ENCODE measurements around the gene PLCD3. TPM values are rescaled to one million over a fixed set of nuclear protein-coding genes. Genes with fewer than 3 reads are reported as not detected.

PLCD3 gene
- total RNA-seq, 5 donors from 2014 or later (not counting 1 experiment from before 2014, with no cell fraction given), result 3.1 to 9.9 (median 4.8) TPM

GRCh38 chr17:45090711-45091110, 41.6 kb downstream of the PLCD3 start:
- 95% methylated on average over 3 of the region's 3 CpGs for WGBS (ENCODE audit: insufficient coverage)
- Mint-ChIP-seq H3K27me3 (no peaks in the 10 kb centered on the region), H3K27ac (no peak overlapping the region), H3K36me3 (peaks cover 55% of the 10 kb centered on the region), H3K4me3 (no peak overlapping the region), H3K4me1 (no peaks in the 10 kb centered on the region), H3K9me3 (no peaks in the 10 kb centered on the region)
- Histone ChIP-seq H3K27me3 (replicated peaks in 1 of 2; ENCODE audit: control insufficient read depth in 2 of 2, extremely low read depth in 1 of 2, insufficient read depth in 2 of 2, low read length in 1 of 2) (no peaks in the 10 kb centered on the region), H3K4me1 (ENCODE audit: control insufficient read depth in 1 of 2, extremely low read depth in 1 of 2, insufficient read depth in 2 of 2, low read length in 2 of 2) (no peaks in the 10 kb centered on the region), H3K27ac (ENCODE audit: low read length) (no peak overlapping the region), H3K9me3 (no peaks in the 10 kb centered on the region), H3K4me3 (ENCODE audit: control insufficient read depth in 1 of 2, extremely low read depth in 1 of 2, low read length in 1 of 2) (no peak overlapping the region), H3K36me3 (ENCODE audit: control insufficient read depth in 2 of 2, extremely low read depth in 1 of 2, insufficient read depth in 1 of 2, low read length in 1 of 2) (peaks cover 27 to 81% of the 10 kb centered on the region in 2 donors)
- ATAC-seq (replicated peaks in 1 of 4) (no peak), DNase-seq (no peak)
- ChIA-PET CTCF (interaction anchor here in 1 of 2 donors (1.3 kb wide), 1 partner anchor 9 kb away, joined by 3 read pairs; no protein-coding TSS in a partner anchor), POLR2A (interaction anchor here in 1 of 2 donors (0.5 kb wide), 1 partner anchor 15 kb away, joined by 3 read pairs; no protein-coding TSS in a partner anchor)

- Histone ChIP-seq H3K9me3 (no peaks in the 10 kb centered on the region), H3K27ac (ENCODE audit: low read length) (no peak overlapping the region), H3K4me1 (ENCODE audit: control insufficient read depth in 1 of 2, extremely low read depth in 1 of 2, insufficient read depth in 2 of 2, low read length in 2 of 2) (no peaks in the 10 kb centered on the region), H3K36me3 (ENCODE audit: control insufficient read depth in 2 of 2, extremely low read depth in 1 of 2, insufficient read depth in 1 of 2, low read length in 1 of 2) (peaks cover 24 to 77% of the 10 kb centered on the region in 2 donors), H3K4me3 (ENCODE audit: control insufficient read depth in 1 of 2, extremely low read depth in 1 of 2, low read length in 1 of 2) (no peak overlapping the region), H3K27me3 (replicated peaks in 1 of 2; ENCODE audit: control insufficient read depth in 2 of 2, extremely low read depth in 1 of 2, insufficient read depth in 2 of 2, low read length in 1 of 2) (no peaks in the 10 kb centered on the region)
- CTCF ChIA-PET, result no interaction called here
- Mint-ChIP-seq H3K9me3 (no peaks in the 10 kb centered on the region), H3K27ac (no peak overlapping the region), H3K27me3 (no peaks in the 10 kb centered on the region), H3K36me3 (peaks cover 51% of the 10 kb centered on the region), H3K4me1 (no peaks in the 10 kb centered on the region), H3K4me3 (no peak overlapping the region)
- POLR2A ChIA-PET, result no interaction called here
- ATAC-seq (replicated peaks in 1 of 4) (no peak), DNase-seq (no peak)
- 100% methylated on average over 1 of the region's 3 CpGs for WGBS (ENCODE audit: insufficient coverage)
Measured at GRCh38 chr17:45088741-45089140, 43.6 kb downstream of the PLCD3 start.

- Mint-ChIP-seq H3K27ac (no peak overlapping the region), H3K4me3 (no peak overlapping the region), H3K36me3 (peaks cover 47% of the 10 kb centered on the region), H3K27me3 (no peaks in the 10 kb centered on the region), H3K4me1 (no peaks in the 10 kb centered on the region), H3K9me3 (no peaks in the 10 kb centered on the region)
- Histone ChIP-seq H3K27me3 (replicated peaks in 1 of 2; ENCODE audit: control insufficient read depth in 2 of 2, extremely low read depth in 1 of 2, insufficient read depth in 2 of 2, low read length in 1 of 2) (no peaks in the 10 kb centered on the region), H3K4me3 (ENCODE audit: control insufficient read depth in 1 of 2, extremely low read depth in 1 of 2, low read length in 1 of 2) (no peak overlapping the region), H3K27ac (ENCODE audit: low read length) (no peak overlapping the region), H3K4me1 (ENCODE audit: control insufficient read depth in 1 of 2, extremely low read depth in 1 of 2, insufficient read depth in 2 of 2, low read length in 2 of 2) (no peaks in the 10 kb centered on the region), H3K36me3 (ENCODE audit: control insufficient read depth in 2 of 2, extremely low read depth in 1 of 2, insufficient read depth in 1 of 2, low read length in 1 of 2) (peaks cover 16 to 74% of the 10 kb centered on the region in 2 donors), H3K9me3 (no peaks in the 10 kb centered on the region)
- DNase-seq, result no peak
- CTCF ChIA-PET, result no interaction called here
- WGBS (ENCODE audit: insufficient coverage), result 100% methylated on average over 3 of the region's 5 CpGs
- POLR2A ChIA-PET, result no interaction called here
- ATAC-seq (replicated peaks in 1 of 4), result no peak
Measured at GRCh38 chr17:45087978-45088377, 44.3 kb downstream of the PLCD3 start.

- no peaks in the 10 kb centered on the region for H3K4me1 ChIP-seq (ENCODE audit: control insufficient read depth in 1 of 2, extremely low read depth in 1 of 2, insufficient read depth in 2 of 2, low read length in 2 of 2)
- Mint-ChIP-seq H3K4me1 (no peaks in the 10 kb centered on the region), H3K27ac (peak overlapping the region in 1 of 2 donors; percentile 23), H3K9me3 (no peaks in the 10 kb centered on the region), H3K27me3 (no peaks in the 10 kb centered on the region), H3K4me3 (no peak overlapping the region), H3K36me3 (peaks cover 44% of the 10 kb centered on the region)
- no peak for ATAC-seq (replicated peaks in 1 of 4)
- CTCF ChIA-PET, result interaction anchor here in 1 of 2 donors (0.6 kb wide), 1 partner anchor 244 kb away, joined by 4 read pairs; no protein-coding TSS in a partner anchor
- WGBS (ENCODE audit: insufficient coverage), result 100% methylated on average over 2 of the region's 3 CpGs
- no peak overlapping the region for H3K4me3 ChIP-seq (ENCODE audit: control insufficient read depth in 1 of 2, extremely low read depth in 1 of 2, low read length in 1 of 2)
- POLR2A ChIA-PET, result no interaction called here
- peaks cover 15 to 72% of the 10 kb centered on the region in 2 donors for H3K36me3 ChIP-seq (ENCODE audit: control insufficient read depth in 2 of 2, extremely low read depth in 1 of 2, insufficient read depth in 1 of 2, low read length in 1 of 2)
- no peaks in the 10 kb centered on the region for H3K27me3 ChIP-seq (replicated peaks in 1 of 2; ENCODE audit: control insufficient read depth in 2 of 2, extremely low read depth in 1 of 2, insufficient read depth in 2 of 2, low read length in 1 of 2)
- DNase-seq, result no peak
- H3K27ac ChIP-seq (ENCODE audit: low read length), result no peak overlapping the region
- no peaks in the 10 kb centered on the region for H3K9me3 ChIP-seq
Measured at GRCh38 chr17:45087504-45087975, 44.8 kb downstream of the PLCD3 start.

GRCh38 chr17:45086865-45087503, 45.3 kb downstream of the PLCD3 start:
- Mint-ChIP-seq H3K4me3 (no peak overlapping the region), H3K36me3 (peaks cover 41% of the 10 kb centered on the region), H3K4me1 (no peaks in the 10 kb centered on the region), H3K9me3 (no peaks in the 10 kb centered on the region), H3K27ac (no peak overlapping the region), H3K27me3 (no peaks in the 10 kb centered on the region)
- WGBS (ENCODE audit: insufficient coverage), result no CpG with 5 or more reads among the region's 6 CpGs
- ChIA-PET POLR2A (no interaction called here), CTCF (interaction anchor here in 1 of 2 donors (0.6 kb wide), 1 partner anchor 245 kb away, joined by 4 read pairs; no protein-coding TSS in a partner anchor)
- Histone ChIP-seq H3K4me1 (ENCODE audit: control insufficient read depth in 1 of 2, extremely low read depth in 1 of 2, insufficient read depth in 2 of 2, low read length in 2 of 2) (no peaks in the 10 kb centered on the region), H3K27me3 (replicated peaks in 1 of 2; ENCODE audit: control insufficient read depth in 2 of 2, extremely low read depth in 1 of 2, insufficient read depth in 2 of 2, low read length in 1 of 2) (no peaks in the 10 kb centered on the region), H3K4me3 (ENCODE audit: control insufficient read depth in 1 of 2, extremely low read depth in 1 of 2, low read length in 1 of 2) (no peak overlapping the region), H3K27ac (ENCODE audit: low read length) (no peak overlapping the region), H3K9me3 (no peaks in the 10 kb centered on the region), H3K36me3 (ENCODE audit: control insufficient read depth in 2 of 2, extremely low read depth in 1 of 2, insufficient read depth in 1 of 2, low read length in 1 of 2) (peaks cover 11 to 72% of the 10 kb centered on the region in 2 donors)
- ATAC-seq (replicated peaks in 1 of 4) (no peak), DNase-seq (no peak)

GRCh38 chr17:45086391-45086790, 45.9 kb downstream of the PLCD3 start:
- H3K27ac Mint-ChIP-seq, result no peak overlapping the region
- H3K27ac ChIP-seq (ENCODE audit: low read length), result no peak overlapping the region
- DNase-seq, result no peak
- H3K4me1 Mint-ChIP-seq, result no peaks in the 10 kb centered on the region
- no peak for ATAC-seq (replicated peaks in 1 of 4)
- 100% methylated on average over 4 of the region's 4 CpGs for WGBS (ENCODE audit: insufficient coverage)
- H3K9me3 ChIP-seq, result no peaks in the 10 kb centered on the region
- ChIA-PET POLR2A (no interaction called here), CTCF (no interaction called here)
- H3K36me3 Mint-ChIP-seq, result peaks cover 42% of the 10 kb centered on the region
- H3K4me3 Mint-ChIP-seq, result no peak overlapping the region
- no peaks in the 10 kb centered on the region for H3K4me1 ChIP-seq (ENCODE audit: control insufficient read depth in 1 of 2, extremely low read depth in 1 of 2, insufficient read depth in 2 of 2, low read length in 2 of 2)
- H3K4me3 ChIP-seq (ENCODE audit: control insufficient read depth in 1 of 2, extremely low read depth in 1 of 2, low read length in 1 of 2), result no peak overlapping the region
- H3K27me3 ChIP-seq (replicated peaks in 1 of 2; ENCODE audit: control insufficient read depth in 2 of 2, extremely low read depth in 1 of 2, insufficient read depth in 2 of 2, low read length in 1 of 2), result no peaks in the 10 kb centered on the region
- H3K27me3 Mint-ChIP-seq, result no peaks in the 10 kb centered on the region
- H3K36me3 ChIP-seq (ENCODE audit: control insufficient read depth in 2 of 2, extremely low read depth in 1 of 2, insufficient read depth in 1 of 2, low read length in 1 of 2), result peaks cover 10 to 72% of the 10 kb centered on the region in 2 donors
- no peaks in the 10 kb centered on the region for H3K9me3 Mint-ChIP-seq

Measured in T-cell (primary cell).